Nephron (organoid): Measurements from ENCODE around the gene ZNF564.
A peak's percentile ranks its signal among the peaks of the same experiment; 100 is the strongest.
"Not testable (repeated sequence)": the region's sequence is repeated elsewhere in the genome, so short reads cannot be mapped to it uniquely, and the experiment has no call there.

Source experiments
- H3K27ac Mint-ChIP-seq, 3 experiments: 2 replicates each; pipeline ENCODE4 v1.8.0; 2020; ENCODE audit warnings: mixed read lengths in 3 of 3, mild to moderate bottlenecking in 2 of 3, moderate library complexity in 1 of 3
- H3K27me3 Mint-ChIP-seq: 2 replicates; pipeline ENCODE4 v1.8.0; 2021; ENCODE audit warnings: low read depth, mild to moderate bottlenecking, moderate library complexity, mixed read lengths
- H3K36me3 Mint-ChIP-seq: 2 replicates; pipeline ENCODE4 v1.8.0; 2020; ENCODE audit warnings: low read depth, mixed read lengths
- H3K4me1 Mint-ChIP-seq: 2 replicates; pipeline ENCODE4 v1.8.0; 2020; ENCODE audit warnings: mixed read lengths
- H3K4me3 Mint-ChIP-seq, 3 experiments: 2 replicates each; pipeline ENCODE4 v1.8.0; 2020; ENCODE audit warnings: mild to moderate bottlenecking in 3 of 3, mixed read lengths in 3 of 3, moderate library complexity in 2 of 3
- H3K9me3 Mint-ChIP-seq: 2 replicates; pipeline ENCODE4 v1.8.0; 2020; ENCODE audit warnings: mixed read lengths
- TF ChIP-seq, protein P1 (sequence below), 3 experiments: fragments of 200-600 bp; sonication (generic); IDR thresholded peaks; one replicate each; pipeline ENCODE4 v1.5.0; 2021; ENCODE audit warnings: antibody characterized with exemption in 3 of 3; ENCODE audit not compliant: unreplicated experiment in 3 of 3

The ZNF564 gene

GRCh38 chr19:12495002-12495802, 56.1 kb downstream of the ZNF564 start:
- Mint-ChIP-seq H3K27ac (peak overlapping the region; percentile 42 to 89 (median 81)), H3K4me1 (peaks cover 5% of the 10 kb centered on the region), H3K4me3 (peak overlapping the region; percentile 90 to 95 (median 93)), H3K36me3 (no peaks in the 10 kb centered on the region), H3K27me3 (no peaks in the 10 kb centered on the region), H3K9me3 (peaks cover 2% of the 10 kb centered on the region)
- TF ChIP-seq, protein P1, sequence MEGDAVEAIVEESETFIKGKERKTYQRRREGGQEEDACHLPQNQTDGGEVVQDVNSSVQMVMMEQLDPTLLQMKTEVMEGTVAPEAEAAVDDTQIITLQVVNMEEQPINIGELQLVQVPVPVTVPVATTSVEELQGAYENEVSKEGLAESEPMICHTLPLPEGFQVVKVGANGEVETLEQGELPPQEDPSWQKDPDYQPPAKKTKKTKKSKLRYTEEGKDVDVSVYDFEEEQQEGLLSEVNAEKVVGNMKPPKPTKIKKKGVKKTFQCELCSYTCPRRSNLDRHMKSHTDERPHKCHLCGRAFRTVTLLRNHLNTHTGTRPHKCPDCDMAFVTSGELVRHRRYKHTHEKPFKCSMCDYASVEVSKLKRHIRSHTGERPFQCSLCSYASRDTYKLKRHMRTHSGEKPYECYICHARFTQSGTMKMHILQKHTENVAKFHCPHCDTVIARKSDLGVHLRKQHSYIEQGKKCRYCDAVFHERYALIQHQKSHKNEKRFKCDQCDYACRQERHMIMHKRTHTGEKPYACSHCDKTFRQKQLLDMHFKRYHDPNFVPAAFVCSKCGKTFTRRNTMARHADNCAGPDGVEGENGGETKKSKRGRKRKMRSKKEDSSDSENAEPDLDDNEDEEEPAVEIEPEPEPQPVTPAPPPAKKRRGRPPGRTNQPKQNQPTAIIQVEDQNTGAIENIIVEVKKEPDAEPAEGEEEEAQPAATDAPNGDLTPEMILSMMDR (IDR thresholded peaks at IDR 0.05; ENCODE audit: unreplicated experiment in 3 of 3), result peak; percentile 24 to 42 (median 40)

DNA sequence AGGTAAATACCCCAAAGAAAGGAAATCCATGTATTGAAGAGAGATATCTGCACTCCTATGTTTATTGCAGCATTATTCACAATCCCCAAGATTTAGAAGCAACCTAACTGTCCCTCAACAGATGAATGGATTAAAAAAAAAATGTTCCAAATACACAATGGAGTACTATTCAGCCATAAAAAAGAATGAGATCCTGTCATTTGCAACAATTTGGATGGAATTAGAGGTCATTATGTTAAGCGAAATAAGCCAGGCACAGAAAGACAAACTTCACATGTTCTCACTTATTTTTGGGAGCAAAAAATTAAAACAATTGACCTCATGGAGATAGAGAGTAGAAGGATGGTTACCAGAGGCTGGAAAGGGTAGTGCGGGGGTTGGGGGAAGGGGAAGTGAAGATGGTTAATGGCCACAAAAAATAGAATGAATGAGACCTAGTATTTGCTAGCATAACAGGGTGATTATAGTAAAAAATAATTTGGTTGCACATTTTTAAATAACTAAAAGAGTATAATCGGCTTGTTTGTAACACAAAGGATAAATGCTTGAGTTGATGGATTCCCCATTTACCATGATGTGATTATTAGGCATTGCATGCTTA, 56.9 kb downstream of the ZNF564 start:
- TF ChIP-seq, protein P1 (IDR thresholded peaks at IDR 0.05; ENCODE audit: unreplicated experiment in 3 of 3), result no peak
- Mint-ChIP-seq H3K4me3 (peak overlapping the region; percentile 42 to 65 (median 64)), H3K27me3 (no peaks in the 10 kb centered on the region), H3K9me3 (peaks cover 2% of the 10 kb centered on the region), H3K27ac (peak overlapping the region in 1 of 3 experiments; percentile 35), H3K4me1 (peaks cover 5% of the 10 kb centered on the region), H3K36me3 (no peaks in the 10 kb centered on the region)

GRCh38 chr19:12486265-12486783, 65.0 kb downstream of the ZNF564 start:
- not testable (repeated sequence) for H3K27me3 Mint-ChIP-seq
- peak overlapping the region; percentile 59 to 79 (median 66) for H3K4me3 Mint-ChIP-seq
- peaks cover 11% of the 10 kb centered on the region for H3K9me3 Mint-ChIP-seq
- peaks cover 26% of the 10 kb centered on the region for H3K4me1 Mint-ChIP-seq
- peaks cover 18% of the 10 kb centered on the region for H3K36me3 Mint-ChIP-seq
- H3K27ac Mint-ChIP-seq, result peak overlapping the region in 2 of 3 experiments; percentile 47 to 48

- peaks cover 11% of the 10 kb centered on the region for H3K9me3 Mint-ChIP-seq
- no peaks in the 10 kb centered on the region for H3K27me3 Mint-ChIP-seq
- H3K4me1 Mint-ChIP-seq, result peaks cover 26% of the 10 kb centered on the region
- peak overlapping the region; percentile 92 to 97 (median 96) for H3K4me3 Mint-ChIP-seq
- H3K36me3 Mint-ChIP-seq, result peaks cover 19% of the 10 kb centered on the region
- TF ChIP-seq, protein P1 (IDR thresholded peaks at IDR 0.05; ENCODE audit: unreplicated experiment in 3 of 3), result no peak
- peak overlapping the region in 2 of 3 experiments; percentile 94 to 98 for H3K27ac Mint-ChIP-seq
These were observed 65.7 kb downstream of the ZNF564 start for GRCh38 chr19:12485571-12485970.

- Mint-ChIP-seq H3K27ac (peak overlapping the region; percentile 87 to 98 (median 94)), H3K4me1 (peaks cover 26% of the 10 kb centered on the region), H3K4me3 (peak overlapping the region; percentile 92 to 97 (median 96)), H3K27me3 (no peaks in the 10 kb centered on the region), H3K36me3 (peaks cover 20% of the 10 kb centered on the region), H3K9me3 (peaks cover 11% of the 10 kb centered on the region)
- TF ChIP-seq, protein P1 (IDR thresholded peaks at IDR 0.05; ENCODE audit: unreplicated experiment in 3 of 3), result no peak
These were observed 66.2 kb downstream of the ZNF564 start for GRCh38 chr19:12485052-12485416.

DNA sequence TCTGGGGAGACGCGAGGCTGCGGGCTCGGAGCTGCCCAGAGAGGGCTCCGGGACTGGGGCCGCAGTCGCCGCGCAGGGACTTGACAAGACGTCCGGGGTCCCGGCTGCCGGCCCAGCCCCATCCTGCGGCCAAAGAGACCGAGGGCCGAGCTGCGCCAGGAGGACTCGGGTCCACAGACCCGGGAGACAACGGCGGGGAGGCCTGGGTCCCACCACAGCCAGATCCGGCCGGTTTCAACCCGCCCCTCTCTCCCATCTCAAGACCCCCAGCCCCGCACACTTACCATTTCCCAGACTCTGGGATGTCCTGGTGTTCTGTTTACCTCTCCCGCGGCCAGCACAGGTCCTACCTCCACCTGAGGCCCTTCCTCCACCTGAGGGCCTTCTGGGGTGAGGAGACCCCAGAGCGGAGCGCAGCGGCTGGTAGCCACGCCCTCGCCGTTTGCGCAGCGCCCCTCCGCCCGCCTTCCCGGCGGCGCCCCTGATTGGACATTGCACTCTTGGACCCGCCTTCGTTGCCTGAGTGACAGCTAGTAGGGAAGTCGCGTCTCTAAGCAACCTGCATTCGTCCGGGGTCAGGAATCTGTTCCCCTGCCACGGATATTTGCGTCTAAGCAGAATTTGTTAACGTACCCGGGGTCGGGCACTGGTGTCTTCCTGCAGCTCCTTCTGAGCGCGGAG, 66.8 kb downstream of the ZNF564 start, which contains the start of gene ZNF709:
ZNF709 (minus strand) TSS at position 446 of the 681 bp plus-strand sequence; CDS start at position 287, 159 bp downstream.
- peaks cover 25% of the 10 kb centered on the region for H3K36me3 Mint-ChIP-seq
- H3K27ac Mint-ChIP-seq, result peak within 1 kb of the TSS; percentile 87 to 98 (median 94)
- H3K4me3 Mint-ChIP-seq, result peak within 1 kb of the TSS; percentile 92 to 97 (median 96)
- peaks cover 26% of the 10 kb centered on the region for H3K4me1 Mint-ChIP-seq
- H3K9me3 Mint-ChIP-seq, result peaks cover 11% of the 10 kb centered on the region
- H3K27me3 Mint-ChIP-seq, result no peaks in the 10 kb centered on the region
- TF ChIP-seq, protein P1 (IDR thresholded peaks at IDR 0.05; ENCODE audit: unreplicated experiment in 3 of 3), result no peak
